Forelimb muscle (tissue), 1 donor: ENCODE data around the gene DUSP10. TPM values are rescaled to one million over a fixed set of nuclear protein-coding genes. Genes with fewer than 3 reads are reported as not detected.

ENCODE experiments used
- DNase-seq: peaks from one replicate; pipeline ENCODE4 v3.0.0-alpha.2; 2013; ENCODE audit warnings: low read depth
- polyA plus RNA-seq: library from polyadenylated mRNA; unstranded; fragments of 120-200 nt; gene quantifications from one replicate; pipeline ENCODE4 v1.2.1, GENCODE V29; 2013; ENCODE audit not compliant: insufficient read length

DUSP10 gene
- polyA plus RNA-seq, 1 donor = 20.6 TPM

DNA sequence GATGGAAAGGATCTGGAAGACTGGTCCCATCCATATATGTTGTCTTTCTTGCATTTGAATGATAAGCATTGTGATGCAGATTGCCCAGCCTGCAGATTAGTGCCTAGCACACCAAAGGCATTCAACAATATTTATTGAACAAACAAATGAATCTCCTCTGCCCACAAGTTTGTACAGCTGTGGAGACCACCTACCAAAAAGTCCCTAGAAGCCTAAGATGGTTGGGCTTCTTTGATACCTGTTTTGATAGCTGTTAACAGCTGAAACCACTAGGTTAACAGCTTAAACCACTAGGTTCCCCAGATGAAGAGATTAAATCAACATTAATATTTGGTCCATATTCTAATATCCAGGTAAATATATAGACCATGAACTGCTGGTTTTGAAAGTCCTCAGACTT lies 9.8 kb downstream of the DUSP10 start:
- DNase-seq = no peak

DNA sequence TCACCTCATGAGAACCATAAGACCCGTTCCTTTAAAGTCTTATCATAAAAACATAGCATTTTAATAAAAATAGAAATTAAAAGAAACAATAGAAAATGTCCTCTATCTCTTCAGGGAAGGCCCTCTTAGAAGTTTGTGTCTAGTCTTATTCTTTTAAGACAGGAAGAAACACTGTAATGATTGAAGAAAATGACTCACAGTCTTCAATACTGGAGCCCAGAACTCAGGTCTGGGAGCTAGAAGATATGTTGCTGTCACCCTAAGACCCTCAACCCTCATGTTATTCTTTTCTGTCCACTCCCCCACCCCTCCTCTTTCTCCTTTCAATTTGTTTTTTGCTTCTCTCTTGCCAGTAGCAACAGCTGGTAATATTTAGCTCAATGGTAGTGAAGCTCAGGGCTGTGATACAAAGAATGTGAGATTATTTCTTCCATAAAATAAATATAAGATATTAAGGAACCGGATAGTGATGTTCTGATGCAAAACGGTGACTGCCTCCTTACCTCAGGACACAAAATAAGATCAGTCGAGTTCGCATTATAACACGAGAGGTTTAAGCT lies 12.0 kb downstream of the DUSP10 start:
- no peak for DNase-seq

DNA sequence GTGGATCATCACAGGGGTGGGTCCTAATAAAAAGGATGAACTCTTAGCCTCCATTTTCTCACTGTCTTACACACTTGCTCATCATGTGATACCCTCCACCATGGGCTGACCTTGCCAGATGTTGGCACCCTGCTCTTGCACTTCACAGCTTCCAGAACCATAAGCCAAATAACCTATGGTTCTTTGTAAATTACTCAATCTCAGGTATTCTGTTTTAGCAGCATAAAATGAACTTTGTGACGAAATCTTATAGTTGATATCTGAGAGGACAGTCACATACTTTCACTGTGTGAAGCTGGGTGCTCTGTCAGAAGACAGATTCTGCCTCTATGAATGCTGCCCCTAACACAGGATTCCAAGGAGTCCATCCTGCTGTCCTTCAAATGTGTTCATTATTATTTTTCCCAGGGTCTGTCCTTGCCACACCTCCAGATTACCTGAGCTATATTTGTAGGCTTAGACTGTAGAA lies 13.8 kb downstream of the DUSP10 start:
- no peak for DNase-seq

DNA sequence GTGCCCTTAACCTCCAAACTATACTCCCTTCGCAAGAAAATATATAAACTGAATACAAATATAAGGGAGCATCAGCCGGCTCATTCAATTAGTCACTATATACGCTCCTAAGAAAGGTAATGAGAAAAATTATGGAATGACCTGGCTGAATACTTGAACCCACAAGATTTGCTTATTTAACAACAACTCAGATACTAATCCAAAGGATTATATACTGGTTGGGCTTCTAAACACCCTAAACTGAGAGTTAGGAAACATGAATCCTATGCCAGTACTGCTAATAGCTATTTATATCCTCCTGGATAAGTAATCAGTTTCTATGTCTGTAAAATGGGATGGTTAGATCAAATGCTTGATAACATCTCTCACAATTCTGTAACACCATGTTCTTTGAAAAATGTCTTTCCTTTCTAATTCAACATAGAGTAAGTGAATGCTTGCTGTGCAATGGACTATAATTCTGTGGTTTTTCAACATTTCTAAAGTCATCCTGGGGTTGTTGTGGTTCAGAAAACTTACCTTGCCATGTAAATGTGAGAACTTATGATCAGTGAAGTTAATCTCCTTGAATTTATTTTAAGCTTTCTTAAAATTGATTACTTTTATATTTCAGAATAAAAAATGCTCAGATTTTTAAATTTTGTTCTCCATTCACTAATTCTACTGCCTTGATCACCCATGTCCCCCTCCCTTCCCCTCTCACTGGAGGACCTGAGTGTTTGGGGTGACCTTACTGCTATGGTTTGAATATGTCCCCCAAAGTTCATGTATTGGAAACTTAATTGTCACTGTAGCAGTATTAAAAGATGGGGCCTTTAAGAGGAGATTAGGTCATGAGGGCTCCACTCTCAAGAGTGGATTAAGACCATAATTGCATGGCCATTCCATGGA lies 14.5 kb downstream of the DUSP10 start:
- DNase-seq = no peak

DNA sequence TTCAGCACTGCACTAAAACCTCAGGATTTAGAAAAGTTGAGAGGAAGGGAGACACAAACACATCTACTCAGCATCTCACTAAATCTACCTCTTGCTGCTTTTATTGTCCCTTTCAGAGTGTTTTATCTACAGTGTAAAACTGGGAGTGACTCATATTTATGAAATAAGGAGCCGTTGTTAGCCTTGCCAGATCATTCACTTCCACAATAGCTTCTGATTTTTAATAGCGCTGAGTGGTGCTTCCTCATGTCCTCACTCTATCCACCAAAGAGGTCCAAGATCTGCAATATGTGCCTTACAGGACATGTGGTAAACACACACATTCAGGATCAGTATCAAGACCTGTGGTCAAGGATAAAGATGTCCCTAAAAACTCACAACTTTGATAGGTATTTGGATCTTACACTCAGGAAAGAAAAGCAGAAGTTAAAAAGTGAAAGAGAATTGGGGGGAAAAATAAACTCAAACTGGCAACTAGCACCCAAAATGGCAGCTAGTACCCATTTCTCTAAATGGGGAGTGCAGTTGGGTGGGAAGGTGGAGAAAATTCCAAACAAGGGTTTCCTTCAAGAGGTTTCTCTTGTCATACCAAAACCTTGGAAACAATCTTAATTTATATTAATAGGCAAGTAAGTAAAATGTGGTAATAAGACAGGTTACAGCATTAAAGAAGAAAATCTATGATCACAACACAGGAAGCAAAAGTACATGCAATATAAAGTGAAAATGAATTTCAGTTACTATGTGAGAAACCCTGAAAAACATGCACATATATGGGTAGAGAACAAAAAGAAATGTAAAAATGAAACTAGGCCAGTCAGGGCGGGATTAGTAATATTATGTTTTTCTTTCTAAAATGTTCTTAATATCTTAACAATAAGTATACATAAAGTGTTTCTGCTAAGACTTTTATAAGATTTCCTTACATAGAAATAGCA lies 15.9 kb downstream of the DUSP10 start:
- no peak for DNase-seq

DNA sequence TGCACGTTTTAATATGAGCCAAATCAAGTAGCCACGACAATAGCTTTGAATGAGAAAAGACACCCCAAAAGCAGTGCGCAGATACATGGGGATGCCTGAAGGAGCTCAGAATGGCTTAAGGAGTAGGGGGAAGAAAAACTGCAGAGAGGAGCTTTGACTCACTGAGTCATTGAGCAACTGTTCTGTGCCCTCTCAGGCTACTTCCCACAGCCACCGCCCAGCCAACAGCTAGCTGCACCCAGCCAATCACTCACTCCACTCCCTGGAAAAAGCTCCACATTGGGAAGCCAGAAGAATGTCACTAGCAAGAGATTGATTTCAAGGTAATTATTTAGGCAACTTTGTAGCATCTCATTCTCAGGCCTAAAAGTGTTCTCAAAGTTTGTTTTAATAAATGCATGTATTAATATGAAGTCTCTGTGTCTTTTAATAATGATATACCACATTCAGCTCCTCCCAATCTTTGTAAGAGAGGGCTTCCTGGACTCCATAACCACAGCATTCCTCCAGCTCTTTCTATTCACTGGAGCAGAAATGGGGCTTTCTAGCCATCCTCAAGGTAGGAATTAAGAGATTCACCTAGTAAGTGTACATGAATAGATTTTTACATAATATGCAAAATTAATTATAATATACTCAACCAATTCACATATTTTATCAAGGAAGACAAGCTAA lies 16.8 kb downstream of the DUSP10 start:
- no peak for DNase-seq

DNA sequence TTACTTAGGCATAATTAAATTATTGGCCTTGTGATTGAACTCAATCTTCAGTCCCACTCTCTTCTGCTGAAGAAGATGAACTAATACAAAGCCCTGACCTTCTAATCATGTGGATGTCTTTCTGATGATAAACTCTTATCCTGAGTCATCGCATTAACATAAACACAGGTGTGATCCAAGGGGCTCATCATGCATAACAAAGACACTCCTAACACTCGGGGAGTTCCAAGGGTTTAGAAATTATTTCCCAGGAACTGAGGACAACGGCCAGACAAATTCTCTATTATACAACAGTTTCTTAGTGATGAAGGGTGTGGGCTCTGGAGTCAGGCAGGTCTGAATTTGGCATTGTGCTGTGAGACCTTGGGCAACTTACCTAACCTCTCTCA lies 18.0 kb downstream of the DUSP10 start:
- DNase-seq = no peak

DNA sequence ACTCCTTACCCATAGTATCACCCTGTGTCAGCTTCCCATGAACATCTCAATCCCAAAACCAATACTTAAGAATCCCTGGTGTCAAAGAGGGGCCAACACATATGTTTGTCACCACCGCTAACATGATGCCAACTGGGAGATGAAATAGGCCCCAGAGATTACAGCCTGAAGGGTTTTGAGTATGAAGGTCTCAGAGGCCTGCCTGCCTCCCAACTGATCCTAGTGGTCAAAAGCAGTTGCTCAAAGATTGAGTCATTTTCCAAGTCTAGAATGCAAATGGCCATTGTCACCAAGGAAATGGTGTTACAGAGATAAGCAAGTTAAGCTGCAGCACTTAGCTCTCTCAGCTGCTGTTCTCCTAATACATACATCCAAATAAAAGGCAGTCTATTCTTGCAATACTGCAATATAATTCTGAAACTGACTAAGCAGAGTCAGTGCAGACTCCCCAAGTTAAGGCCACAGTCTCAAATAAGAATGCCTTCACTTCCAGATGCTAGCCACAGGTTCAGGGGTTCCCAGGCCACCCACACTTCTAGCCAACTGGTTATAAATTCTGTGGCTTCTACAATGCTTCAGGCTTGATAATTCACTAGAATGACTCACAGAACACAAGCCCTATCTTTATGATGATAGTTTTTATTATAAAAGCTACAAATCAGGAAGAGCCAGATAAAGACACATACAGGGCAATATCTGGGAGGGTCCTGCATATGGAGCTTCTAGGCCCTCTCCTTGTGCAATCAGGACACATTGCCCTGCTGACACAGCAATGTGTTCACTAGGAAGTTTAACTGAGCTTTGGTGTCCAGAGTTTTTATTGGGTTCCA lies 18.7 kb downstream of the DUSP10 start:
- DNase-seq = no peak

DNA sequence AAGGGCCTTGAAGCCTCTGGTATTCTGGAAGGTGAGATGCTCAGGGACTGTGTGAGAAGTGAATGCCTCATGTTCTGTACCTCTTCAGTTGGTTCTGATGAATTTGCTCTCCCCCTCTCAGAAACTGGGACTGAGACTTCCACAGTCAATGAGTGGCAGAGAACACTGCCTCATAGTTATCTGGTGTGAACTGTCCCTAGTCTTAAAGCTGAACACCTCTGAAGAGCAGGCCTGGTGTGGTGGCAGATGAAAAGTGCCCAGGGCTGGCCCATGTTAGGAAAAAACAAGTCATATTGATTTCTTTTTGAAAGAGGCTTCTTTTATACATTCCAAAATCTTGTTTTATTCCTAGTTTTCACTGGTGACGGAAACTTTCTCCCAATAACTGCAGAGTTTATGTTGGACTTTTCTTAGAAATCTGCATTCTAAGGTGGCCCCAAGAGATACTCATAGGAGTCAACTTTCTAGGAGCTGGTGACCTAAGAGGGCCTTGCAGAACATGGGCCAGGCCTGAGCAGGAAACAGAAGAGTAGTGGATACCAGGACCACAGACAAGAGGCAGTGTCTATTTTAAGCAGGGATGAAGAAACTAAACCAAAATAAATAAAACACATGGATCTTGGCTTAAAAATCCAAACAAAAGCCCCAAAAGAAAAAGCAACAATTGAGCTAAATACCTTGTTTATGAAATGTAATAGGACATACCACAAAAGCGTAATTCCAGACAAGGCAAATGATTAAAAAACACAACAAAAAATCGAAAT lies 19.5 kb downstream of the DUSP10 start:
- no peak for DNase-seq

DNA sequence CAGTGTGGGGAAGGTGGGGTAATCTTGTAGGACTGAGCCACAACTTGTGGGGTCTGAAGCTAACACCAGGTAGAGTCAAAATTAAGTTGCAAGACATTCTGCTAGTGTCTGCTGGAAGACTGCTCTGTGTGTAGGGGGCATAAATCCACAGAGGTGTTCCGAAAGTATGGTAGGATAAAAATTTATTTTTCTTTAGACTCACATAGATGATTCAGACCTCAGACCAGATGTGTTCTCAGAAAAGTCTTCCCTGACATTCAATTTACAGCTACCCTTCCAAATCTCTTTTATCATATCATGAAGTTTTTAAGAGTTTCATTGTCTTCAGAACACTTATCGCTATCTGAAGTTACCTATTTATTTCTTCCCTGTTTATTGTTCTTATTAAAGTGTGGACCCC lies 21.3 kb downstream of the DUSP10 start:
- no peak for DNase-seq

DNA sequence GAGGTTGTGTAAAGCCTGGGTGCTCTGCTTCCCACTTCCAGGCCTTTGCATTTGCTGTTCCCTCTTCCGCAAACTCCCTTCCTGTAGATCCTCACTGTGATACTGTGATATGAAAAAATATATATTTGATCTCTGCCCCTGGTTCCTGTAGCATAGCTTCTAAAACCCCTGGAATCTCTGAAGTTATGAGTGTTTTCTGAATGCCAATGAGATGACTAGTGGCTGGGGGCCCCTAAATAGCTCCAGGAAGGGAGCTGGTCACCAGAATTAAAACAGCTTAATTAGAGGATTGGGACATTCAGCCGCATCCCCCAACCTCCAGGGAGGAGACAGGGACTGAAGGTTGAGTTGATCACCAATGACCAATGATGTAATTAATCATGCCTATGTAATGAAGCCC lies 21.9 kb downstream of the DUSP10 start:
- no peak for DNase-seq

DNA sequence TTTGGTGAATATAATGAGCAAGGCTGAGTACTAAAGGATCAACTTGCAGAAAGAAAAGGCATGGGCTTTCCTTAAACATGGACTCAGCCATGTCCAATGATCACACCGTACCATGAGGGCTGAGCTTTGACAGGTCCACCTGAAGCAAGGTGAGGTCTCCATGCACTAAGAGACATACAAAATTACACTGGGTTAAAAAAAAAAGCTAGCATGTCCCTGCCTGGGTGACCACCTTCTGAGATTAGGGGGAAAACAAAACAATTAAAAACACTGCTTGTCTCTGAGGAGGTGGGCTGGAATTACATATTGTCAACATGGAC lies 22.7 kb downstream of the DUSP10 start:
- DNase-seq = no peak

DNA sequence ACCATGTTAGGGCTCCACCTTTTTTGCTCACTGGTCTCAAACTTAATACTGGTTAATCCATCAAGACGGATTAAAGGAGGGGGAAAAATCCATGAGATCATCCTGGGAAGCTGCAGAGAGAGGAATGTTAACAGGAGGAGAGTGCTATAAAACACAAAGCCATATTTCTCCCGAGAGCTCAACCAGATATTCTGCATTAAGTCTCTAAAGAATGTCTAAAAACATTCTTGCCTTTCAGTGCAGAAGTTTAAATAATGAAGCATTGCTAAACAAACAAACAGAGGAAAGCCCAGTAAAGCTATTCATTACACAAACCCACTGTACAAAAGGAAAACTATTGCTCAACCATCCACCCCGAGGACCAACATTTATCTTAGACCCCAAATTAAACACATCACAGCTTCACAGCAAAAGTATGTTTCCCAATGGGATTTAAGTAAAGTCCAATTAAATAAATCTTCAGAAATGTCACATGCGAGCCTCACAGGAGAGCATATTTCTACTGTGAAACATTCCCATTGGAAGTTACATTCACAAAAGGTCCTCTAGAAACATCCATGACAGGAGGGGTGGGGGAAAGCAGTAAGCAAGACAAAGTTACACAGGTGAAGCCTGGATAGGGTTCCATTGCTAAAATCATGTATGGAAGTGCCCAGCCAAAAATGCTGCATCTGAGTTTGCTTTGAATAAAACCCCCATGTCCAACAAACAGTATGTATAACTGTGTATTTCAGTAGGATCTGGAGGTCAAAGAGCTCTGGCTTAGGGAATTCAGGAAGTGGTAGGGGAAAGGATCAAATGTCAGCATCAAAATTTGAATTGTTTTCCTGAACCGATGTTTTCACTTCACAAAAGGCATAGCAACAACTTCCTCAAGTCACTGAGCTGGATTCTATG lies 23.3 kb downstream of the DUSP10 start:
- DNase-seq = no peak

DNA sequence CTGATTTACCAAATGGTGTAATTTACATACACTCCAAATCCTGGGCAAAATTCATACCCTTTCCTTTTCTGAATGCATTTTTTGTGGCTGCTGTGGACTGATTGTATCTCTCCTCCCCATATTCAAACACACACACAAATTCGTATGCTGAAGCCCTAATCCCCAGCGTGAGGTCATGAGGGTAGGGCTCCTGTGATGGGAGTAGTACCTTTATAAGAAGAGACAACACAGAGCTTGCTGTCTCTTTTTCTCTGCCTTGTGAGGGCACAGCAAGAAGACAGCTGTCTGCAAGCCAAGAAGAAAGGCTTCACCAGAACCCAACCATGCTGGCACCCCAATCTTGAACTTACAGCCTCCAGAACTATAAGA lies 24.4 kb downstream of the DUSP10 start:
- no peak for DNase-seq

DNA sequence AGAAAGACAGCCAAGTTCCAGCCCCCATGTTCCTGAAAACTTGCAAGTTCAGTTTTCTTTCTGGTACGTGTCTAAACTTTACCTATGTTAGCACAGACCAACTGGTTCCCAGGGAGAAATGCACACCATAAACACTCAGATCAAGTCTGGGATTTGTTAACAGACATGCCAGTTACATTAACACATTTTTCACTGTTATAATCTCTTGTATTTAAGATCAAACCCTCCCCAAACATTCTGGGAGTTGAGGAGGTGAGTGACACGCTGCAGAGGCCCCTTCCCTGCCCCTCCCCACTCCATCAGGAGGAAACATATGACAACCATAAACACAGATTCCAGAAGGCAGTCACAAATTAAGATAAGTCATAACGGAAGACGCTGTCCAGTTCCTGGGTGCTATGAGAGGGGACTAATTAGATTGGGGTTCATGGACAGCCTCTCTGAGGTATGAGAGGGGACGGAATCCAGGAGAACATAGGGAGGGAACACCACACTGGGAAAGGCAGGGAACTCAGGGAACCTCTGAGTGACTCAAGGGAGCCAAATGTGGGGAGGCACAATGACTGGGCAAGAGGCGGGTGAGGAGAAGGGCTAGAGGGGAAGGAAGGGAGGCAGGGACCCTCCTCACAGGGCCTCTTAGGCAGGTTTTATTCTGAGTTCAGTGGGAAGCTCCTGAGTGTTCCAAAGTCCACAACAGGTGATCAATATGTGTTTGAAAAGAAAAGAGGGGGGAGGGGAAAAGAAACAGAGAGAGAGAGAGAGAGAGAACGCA lies 25.0 kb downstream of the DUSP10 start:
- no peak for DNase-seq

DNA sequence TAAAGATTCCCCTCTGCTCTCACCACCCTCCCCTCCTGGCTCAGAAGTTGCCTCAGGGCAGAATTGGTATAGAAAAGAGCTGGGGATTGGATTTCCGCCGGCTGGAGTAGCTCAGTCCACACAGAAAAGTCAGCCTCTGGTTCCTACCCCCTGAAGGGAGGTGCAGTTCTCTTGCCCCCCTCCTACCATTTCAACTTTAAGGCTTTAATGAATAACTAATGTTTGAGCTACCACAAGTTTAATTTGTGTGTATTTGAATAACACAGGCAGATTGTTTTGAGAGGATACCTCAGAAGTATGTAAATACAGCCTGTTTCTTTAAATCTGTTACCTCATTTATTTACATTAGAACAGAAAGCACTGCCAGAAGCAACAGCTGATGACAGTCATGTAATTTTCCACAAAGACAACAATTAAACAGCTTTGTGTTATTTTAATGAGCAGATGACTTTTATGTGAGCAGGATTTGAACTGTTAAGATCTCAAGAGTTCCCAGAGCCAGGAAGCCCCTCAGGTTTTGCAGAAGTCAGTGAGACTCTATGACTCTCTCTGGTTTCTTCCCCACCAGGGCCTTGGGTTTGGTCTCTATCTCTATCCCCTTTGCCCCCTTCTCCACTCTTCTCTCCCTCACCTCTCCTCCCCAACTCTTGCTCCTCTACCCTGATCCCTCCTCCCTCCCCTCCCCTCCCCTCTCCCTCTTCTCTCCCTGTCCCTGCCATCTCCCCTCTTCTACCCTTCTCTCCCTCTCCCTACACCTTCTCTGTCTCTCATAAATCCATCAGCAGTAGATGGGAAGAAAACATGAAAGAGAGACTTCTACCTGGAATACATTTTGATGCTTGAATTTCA lies 26.3 kb downstream of the DUSP10 start:
- DNase-seq = no peak
